ENCODE results near the gene RNU1-1. TPM values are rescaled to one million over a fixed set of nuclear protein-coding genes. Genes with fewer than 3 reads are reported as not detected.
"Not testable (repeated sequence)": the region's sequence is repeated elsewhere in the genome, so short reads cannot be mapped to it uniquely, and the experiment has no call there.

Gene RNU1-1
- total and polyA plus RNA-seq, 2 of the 8 experiments (the other 6 are each of a cell fraction or from before 2014, with no cell fraction given), result 145 to 1,303 TPM

- TF ChIP-seq ASH2L (IDR thresholded peaks at IDR 0.05; ENCODE audit: low read length), result peak; percentile 93
- TF ChIP-seq TBP (IDR thresholded peaks at IDR 0.05; ENCODE audit: low read depth, low read length), result peak; percentile 99
- TF ChIP-seq TAF1 (IDR thresholded peaks at IDR 0.05; ENCODE audit: low read depth, low read length), result 0 out of 2 replicates have a peak, but pooled peaks have one; percentile 21
- TF ChIP-seq RBBP5 (IDR thresholded peaks at IDR 0.05; ENCODE audit: borderline replicate concordance, low read depth, low read length), result peak; percentile 84; the same call in 1 of the 2 replicates
- TF ChIP-seq SIN3A (conservative IDR thresholded peaks at IDR 0.05 in 1 of 2, IDR thresholded peaks at IDR 0.05 in 1 of 2; ENCODE audit: low read depth in 1 of 2, low read length in 2 of 2), result 0 out of 4 replicates have a peak, but pooled peaks of 1 of the 2 experiments have one; percentile 25
- TF ChIP-seq MAFK (IDR thresholded peaks at IDR 0.05; ENCODE audit: low read depth, low read length), result peak; percentile 52; the same call in 1 of the 2 replicates
Measured at GRCh38 chr1:16520435-16521287, 6.6 kb upstream of the RNU1-1 start (continued).

- H2AK5ac ChIP-seq (ENCODE audit: low read depth, low read length); POLR2A ChIA-PET (ENCODE audit: partially characterized antibody): not testable (repeated sequence)
Measured at GRCh38 chr1:16519255-16519951, 5.3 kb upstream of the RNU1-1 start.

More at GRCh38 chr1:16519255-16519951, 5.3 kb upstream of the RNU1-1 start:
- H2BK20ac ChIP-seq (ENCODE audit: low read length); H3K79me1 ChIP-seq (ENCODE audit: low read depth, low read length); DNase-seq (ENCODE audit: low read depth in 1 of 2, low spot score in 2 of 2); H3K36me3 ChIP-seq (ENCODE audit: control insufficient read depth in 2 of 4, insufficient read depth in 4 of 4, low read length in 3 of 4); H3K18ac ChIP-seq (ENCODE audit: extremely low read depth, low read length); H3K4me3 ChIP-seq (ENCODE audit: extremely low read depth in 1 of 4, insufficient read depth in 2 of 4, low read depth in 3 of 4, low read length in 4 of 4); H3K23me2 ChIP-seq (ENCODE audit: low read depth, low read length); H3K14ac ChIP-seq (ENCODE audit: insufficient read length); H4K8ac ChIP-seq (ENCODE audit: extremely low read depth, insufficient read depth, low read length); H2BK15ac ChIP-seq (ENCODE audit: low read length); H4K91ac ChIP-seq (replicated peaks; ENCODE audit: insufficient read length, low read length); H3K27ac ChIP-seq (ENCODE audit: low read depth, low read length); H3K27me3 ChIP-seq (replicated peaks in 1 of 4; ENCODE audit: control insufficient read depth in 3 of 4, extremely low read depth in 1 of 4, insufficient read depth in 3 of 4, low read length in 3 of 4); H3K79me2 ChIP-seq (ENCODE audit: control insufficient read depth in 1 of 2, insufficient read depth in 2 of 2, low read length in 2 of 2); H4K5ac ChIP-seq (ENCODE audit: insufficient read length, low read depth, low read length); H3K9me3 ChIP-seq (ENCODE audit: insufficient read depth in 2 of 2, low read depth in 1 of 2, low read length in 1 of 2); H4K20me1 ChIP-seq (replicated peaks in 1 of 2; ENCODE audit: control insufficient read depth in 1 of 2, insufficient read depth in 2 of 2, low read length in 2 of 2); H2BK120ac ChIP-seq (replicated peaks; ENCODE audit: low read depth, low read length); H3K9ac ChIP-seq (replicated peaks in 1 of 4; ENCODE audit: extremely low read depth in 1 of 4, low read depth in 3 of 4, low read length in 3 of 4); H2BK5ac ChIP-seq (ENCODE audit: low read depth, low read length); H2AFZ ChIP-seq (ENCODE audit: low read length); H3K23ac ChIP-seq (ENCODE audit: insufficient read length); H3K4ac ChIP-seq (replicated peaks; ENCODE audit: insufficient read length, low read depth, low read length); FAIRE-seq; H3K56ac ChIP-seq (replicated peaks; ENCODE audit: insufficient read length, low read depth, low read length); H2BK12ac ChIP-seq (ENCODE audit: low read depth, low read length); H3K4me2 ChIP-seq (ENCODE audit: insufficient read depth in 1 of 2, low read depth in 2 of 2, low read length in 2 of 2); H3K4me1 ChIP-seq (replicated peaks in 1 of 4; ENCODE audit: control insufficient read depth in 3 of 4, insufficient read depth in 4 of 4, low read length in 3 of 4): not testable (repeated sequence)
- CTCF ChIA-PET (ENCODE audit: partially characterized antibody), result interaction anchor here (1.2 kb wide), 1 partner anchor 9 kb away, joined by 3 read pairs; no protein-coding TSS in a partner anchor
- 86% methylated on average over 6 of the region's 6 CpGs; no CpG with 5 or more reads in 1 of the 2 experiments for WGBS, 2 experiments (ENCODE audit: extremely low coverage in 1 of 2, insufficient coverage in 1 of 2, insufficient read length in 1 of 2, insufficient replicate concordance in 2 of 2, low coverage in 1 of 2, low lambda C conversion rate in 2 of 2, missing lambda C conversion rate in 1 of 2)

Measured in H1 (cell line).